Tibial artery (tissue), 4 donors: Measurements from ENCODE around the gene C13orf42.

Experiments used
- DNase-seq, 2 donors: peaks; one replicate each; pipeline ENCODE4 v3.0.0-alpha.2; 2019
- H3K27ac ChIP-seq, 2 donors: fragments of 200-600 bp; sonication (generic) in 1 of 2; 1 replicate in 1 of 2; 2 replicates in 1 of 2; pipeline ENCODE4 v1.5.1; 2018 to 2019; ENCODE audit warnings: mild to moderate bottlenecking in 1 of 2
- H3K27me3 ChIP-seq, 2 donors: fragments of 200-600 bp; sonication (generic) in 1 of 2; one replicate each; pipeline versions ENCODE4 v1.5.1 to v1.6.0; 2016 to 2019
- H3K36me3 ChIP-seq, 3 donors: fragments of 200-600 bp; sonication (generic) in 2 of 3; one replicate each; pipeline ENCODE4 v1.5.1; 2016 to 2019; ENCODE audit warnings: mild to moderate bottlenecking in 2 of 3
- H3K4me1 ChIP-seq, 4 donors: fragments of 200-600 bp; sonication (generic) in 2 of 4; 1 replicate in 3 of 4; 2 replicates in 1 of 4; pipeline ENCODE4 v1.5.1; 2016 to 2019
- H3K4me3 ChIP-seq, 2 donors: fragments of 200-600 bp; sonication (generic) in 1 of 2; 1 replicate in 1 of 2; 2 replicates in 1 of 2; pipeline ENCODE4 v1.5.1; 2018 to 2019; ENCODE audit warnings: mild to moderate bottlenecking in 2 of 2
- H3K9me3 ChIP-seq, 3 donors: fragments of 200-600 bp; sonication (generic) in 1 of 3; one replicate each; pipeline ENCODE4 v1.5.1; 2016 to 2019
- CTCF ChIP-seq, 2 experiments: fragments of 200-600 bp in 1 of 2; fragments of 450-650 bp in 1 of 2; IDR thresholded peaks; one replicate each; pipeline ENCODE4 v1.5.1; 2017 to 2019; ENCODE audit warnings: antibody characterized with exemption in 2 of 2, mild to moderate bottlenecking in 1 of 2, moderate library complexity in 1 of 2
- intact Hi-C: fragments of 100-400 bp; cut with DNase I; formaldehyde crosslinking; loops from one replicate; pipeline ENCODE4 v1.15.0; 2023; ENCODE audit warnings: low total_unique reads

C13orf42 gene

GRCh38 chr13:51036418-51036817 is 74.7 kb downstream of the C13orf42 start:
- DNase-seq, result no peak
- intact Hi-C loops, result no loop called here
- no peaks in the 10 kb centered on the region for H3K36me3 ChIP-seq
- no peak overlapping the region for H3K27ac ChIP-seq
- no peak overlapping the region for H3K4me3 ChIP-seq
- TF ChIP-seq CTCF (IDR thresholded peaks at IDR 0.05), result no peak
- H3K27me3 ChIP-seq, result no peaks in the 10 kb centered on the region
- no peaks in the 10 kb centered on the region for H3K9me3 ChIP-seq
- H3K4me1 ChIP-seq, result no peaks in the 10 kb centered on the region

- H3K27me3 ChIP-seq, result no peaks in the 10 kb centered on the region
- no peaks in the 10 kb centered on the region for H3K4me1 ChIP-seq
- intact Hi-C loops, result no loop called here
- no peaks in the 10 kb centered on the region for H3K36me3 ChIP-seq
- H3K4me3 ChIP-seq, result no peak overlapping the region
- no peak for DNase-seq
- no peak overlapping the region for H3K27ac ChIP-seq
- H3K9me3 ChIP-seq, result no peaks in the 10 kb centered on the region
- no peak for TF ChIP-seq CTCF (IDR thresholded peaks at IDR 0.05)
Observed at GRCh38 chr13:51035978-51036377, 75.1 kb downstream of the C13orf42 start.

GRCh38 chr13:51035469-51035868 is 75.6 kb downstream of the C13orf42 start:
- TF ChIP-seq CTCF (IDR thresholded peaks at IDR 0.05), result no peak
- no peaks in the 10 kb centered on the region for H3K27me3 ChIP-seq
- H3K36me3 ChIP-seq, result no peaks in the 10 kb centered on the region
- intact Hi-C loops, result no loop called here
- H3K9me3 ChIP-seq, result no peaks in the 10 kb centered on the region
- no peak for DNase-seq
- H3K4me3 ChIP-seq, result no peak overlapping the region
- no peaks in the 10 kb centered on the region for H3K4me1 ChIP-seq
- no peak overlapping the region for H3K27ac ChIP-seq

GRCh38 chr13:51034906-51035305 is 76.2 kb downstream of the C13orf42 start:
- no peaks in the 10 kb centered on the region for H3K4me1 ChIP-seq
- H3K27me3 ChIP-seq, result no peaks in the 10 kb centered on the region
- intact Hi-C loops, result no loop called here
- H3K9me3 ChIP-seq, result no peaks in the 10 kb centered on the region
- H3K36me3 ChIP-seq, result no peaks in the 10 kb centered on the region
- H3K4me3 ChIP-seq, result no peak overlapping the region
- H3K27ac ChIP-seq, result no peak overlapping the region
- no peak for TF ChIP-seq CTCF (IDR thresholded peaks at IDR 0.05)
- DNase-seq, result no peak

- Histone ChIP-seq H3K4me3 (no peak overlapping the region), H3K9me3 (no peaks in the 10 kb centered on the region), H3K27ac (no peak overlapping the region), H3K27me3 (no peaks in the 10 kb centered on the region), H3K4me1 (no peaks in the 10 kb centered on the region), H3K36me3 (no peaks in the 10 kb centered on the region)
- no peak for TF ChIP-seq CTCF (IDR thresholded peaks at IDR 0.05)
- no peak for DNase-seq
- intact Hi-C loops, result no loop called here
Observed at GRCh38 chr13:51033421-51034185, 77.5 kb downstream of the C13orf42 start.
